GM12878 (cell line): ENCODE data around the gene NEFH. TPM values are rescaled to one million over a fixed set of nuclear protein-coding genes. Genes with fewer than 3 reads are reported as not detected.

Experiments
- ATF3 ChIP-seq: IDR thresholded peaks from 2 replicates; pipeline ENCODE4 v1.6.1; 2011; ENCODE audit warnings: low read depth, mild to moderate bottlenecking, low read length, moderate library complexity, borderline replicate concordance; ENCODE audit errors: extremely low read depth
- BCLAF1 ChIP-seq: fragments of 450-650 bp; IDR thresholded peaks from 2 replicates; pipeline ENCODE4 v1.6.1; 2017; ENCODE audit warnings: antibody characterized with exemption, mild to moderate bottlenecking, moderate library complexity
- CEBPB ChIP-seq, 2 experiments: fragments of 150-350 bp in 1 of 2; IDR thresholded peaks; 2 replicates each; pipeline ENCODE4 v1.6.1; 2012 to 2014; ENCODE audit warnings: low read depth in 2 of 2, low read length in 2 of 2, borderline replicate concordance in 1 of 2, inconsistent platforms in 1 of 2
- CHD2 ChIP-seq: IDR thresholded peaks from 2 replicates; pipeline ENCODE4 v1.6.1; 2011; ENCODE audit warnings: low read depth, low read length, improper control_type of control experiment, borderline replicate concordance
- CTCF ChIP-seq, 3 experiments: IDR thresholded peaks in 2 of 3; conservative IDR thresholded peaks in 1 of 3; 2 replicates each; pipeline ENCODE4 v1.5.1; 2011; ENCODE audit warnings: low read depth in 3 of 3, low read length in 3 of 3, mild to moderate bottlenecking in 3 of 3, control low read depth in 2 of 3, moderate library complexity in 2 of 3, inconsistent platforms in 1 of 3, mixed read lengths in 1 of 3; ENCODE audit not compliant: control insufficient read depth in 2 of 3, insufficient read depth in 1 of 3; ENCODE audit errors: extremely low read depth in 1 of 3
- DPF2 ChIP-seq: fragments of 450-650 bp; IDR thresholded peaks from 2 replicates; pipeline ENCODE4 v1.6.1; 2017; ENCODE audit warnings: mild to moderate bottlenecking
- FOS ChIP-seq: IDR thresholded peaks from 3 replicates; pipeline ENCODE4 v1.6.1; 2011; ENCODE audit warnings: borderline replicate concordance; ENCODE audit not compliant: insufficient read length; ENCODE audit errors: extremely low read depth
- FOXK2 ChIP-seq: fragments of 450-650 bp; IDR thresholded peaks from 2 replicates; pipeline ENCODE4 v1.6.1; 2017; ENCODE audit warnings: mild to moderate bottlenecking, moderate library complexity
- HDAC6 ChIP-seq: fragments of 200-600 bp; sonication (generic); IDR thresholded peaks from one replicate; pipeline ENCODE4 v1.8.0; 2017; ENCODE audit warnings: antibody characterized with exemption; ENCODE audit not compliant: unreplicated experiment
- LARP7 ChIP-seq: fragments of 450-650 bp; IDR thresholded peaks from 2 replicates; pipeline ENCODE4 v1.6.1; 2017; ENCODE audit warnings: mild to moderate bottlenecking
- MAX ChIP-seq: IDR thresholded peaks from 2 replicates; pipeline ENCODE4 v1.6.1; 2012; ENCODE audit warnings: low read depth, low read length, improper control_type of control experiment
- POLR2AphosphoS5 ChIP-seq: IDR thresholded peaks from 2 replicates; pipeline ENCODE4 v1.6.1; 2011; ENCODE audit warnings: mild to moderate bottlenecking, low read length, inconsistent platforms
- POU2F2 ChIP-seq: IDR thresholded peaks from 3 replicates; pipeline ENCODE4 v1.6.1; 2011; ENCODE audit warnings: low read depth, mild to moderate bottlenecking, low read length, borderline replicate concordance
- SP1 ChIP-seq: IDR thresholded peaks from one replicate; pipeline ENCODE4 v1.6.1; 2011; ENCODE audit warnings: low read depth, low read length
- USF1 ChIP-seq: IDR thresholded peaks from 2 replicates; pipeline ENCODE4 v1.6.1; 2011; ENCODE audit warnings: borderline replicate concordance, low read depth, mild to moderate bottlenecking, moderate library complexity, mixed read lengths, low read length; ENCODE audit not compliant: insufficient read depth; ENCODE audit errors: extremely low read length
- ZBTB11 ChIP-seq: fragments of 450-650 bp; formaldehyde crosslinking; IDR thresholded peaks from 2 replicates; pipeline ENCODE4 v1.5.0; 2022; ENCODE audit warnings: mild to moderate bottlenecking, missing genetic modification characterization
- polyA plus RNA-seq, 11 experiments: library from polyadenylated mRNA; depleted of rRNA in 4 of 11; unstranded in 6 of 11; stranded (reverse) in 5 of 11; fragments of >200 nt; fragmentation: Nextera tagmentation in 4 of 11; fragmentation: Illumina TruSeq in 1 of 11; extraction: Ambion mirVana in 4 of 11; extraction: Trizol in 1 of 11; gene quantifications; 1 replicate in 1 of 11; 2 replicates in 10 of 11; pipeline versions ENCODE4 v1.2.1 to v1.2.3, GENCODE V29; 2011 to 2016; ENCODE audit warnings: inconsistent platforms in 2 of 11, missing spikeins in 2 of 11, low read depth in 1 of 11
- total RNA-seq, 4 experiments: library from RNA; depleted of rRNA in 3 of 4; stranded (reverse); fragments of >200 nt in 3 of 4; fragmentation: Illumina TruSeq in 1 of 4; extraction: Trizol in 1 of 4; gene quantifications; 2 replicates each; pipeline versions ENCODE4 v1.2.1 to v1.2.3, GENCODE V29; 2013 to 2021

Gene NEFH
- total and polyA plus RNA-seq, 10 of the 15 experiments (the other 5 are each of a cell fraction or from before 2014, with no cell fraction given), result 0.02 to 0.25 (median 0.09) TPM

- TF ChIP-seq CHD2 (0 out of 2 replicates have a peak, but pooled peaks have one; percentile 46), ZBTB11 (CRISPR knock-in tag) (no peak), DPF2 (no peak), CEBPB (IDR thresholded peaks at IDR 0.05; ENCODE audit: borderline replicate concordance in 1 of 2, low read depth in 2 of 2, low read length in 2 of 2) (no peak), USF1 (no peak), SP1 (no peak), POU2F2 (no peak), HDAC6 (no peak), MAX (no peak), CTCF (IDR thresholded peaks at IDR 0.05 in 2 of 3, conservative IDR thresholded peaks at IDR 0.05 in 1 of 3; ENCODE audit: control insufficient read depth in 2 of 3, extremely low read depth in 1 of 3, insufficient read depth in 1 of 3, low read depth in 3 of 3, low read length in 3 of 3) (peak in 2 of 3 experiments; percentile 19; a peak in 1 of 6 replicates), POLR2AphosphoS5 (no peak), FOXK2 (no peak), FOS (no peak), BCLAF1 (no peak), ATF3 (no peak), LARP7 (no peak)
Observed at GRCh38 chr22:29480512-29481264, 670 bp downstream of the NEFH start (continued).
